Endothelial cell of umbilical vein (primary cell): ENCODE results near the gene CCR2. TPM values are rescaled to one million over a fixed set of nuclear protein-coding genes. Genes with fewer than 3 reads are reported as not detected.
"Not testable (repeated sequence)": the region's sequence is repeated elsewhere in the genome, so short reads cannot be mapped to it uniquely, and the experiment has no call there.

Source experiments
- BruUV-seq: library from RNA; stranded (reverse); fragments of 400-500 nt; replicated peaks from 2 replicates; lab custom pipeline; 2021; lab: Mats Ljungman, UMichigan
- CTCF ChIA-PET: fragments of 300-600, 350-600 bp; sonication (Branson Sonifier 250); formaldehyde crosslinking; loops from one replicate; lab custom pipeline; 2021; ENCODE audit warnings: antibody characterized with exemption, inconsistent platforms; lab: Charles Lee
- POLR2A ChIA-PET: fragments of 300-600, 350-600 bp; sonication (Branson Sonifier 250); formaldehyde crosslinking; loops from one replicate; lab custom pipeline; 2021; ENCODE audit warnings: antibody characterized with exemption, inconsistent platforms; lab: Charles Lee
- DNase-seq: peaks from one replicate; pipeline ENCODE4 v3.0.0-alpha.2; 2011; ENCODE audit warnings: low read depth, low spot score
- FAIRE-seq: peaks from 2 replicates; lab custom pipeline; 2011; peaks lifted over from hg19 to GRCh38; lab: Jason Lieb, UNC
- H2AFZ ChIP-seq: 2 replicates; pipeline ENCODE4 v1.6.0; 2012; ENCODE audit warnings: low read depth, low read length, control low read depth, inconsistent platforms
- H3K27ac ChIP-seq: 2 replicates; pipeline ENCODE4 v1.5.1; 2011; ENCODE audit warnings: low read depth, mild to moderate bottlenecking, control low read depth, low read length, moderate library complexity; ENCODE audit not compliant: insufficient read depth
- H3K27me3 ChIP-seq, 2 experiments: 2 replicates each; pipeline versions ENCODE4 v1.6.0 to v1.6.1; 2011; ENCODE audit warnings: low read length in 2 of 2, mixed read lengths in 1 of 2; ENCODE audit not compliant: control insufficient read depth in 2 of 2, insufficient read depth in 2 of 2
- H3K36me3 ChIP-seq, 2 experiments: 2 replicates in 1 of 2; 3 replicates in 1 of 2; pipeline ENCODE4 v1.5.1; 2011; ENCODE audit warnings: low read length in 2 of 2, mild to moderate bottlenecking in 1 of 2, moderate library complexity in 1 of 2; ENCODE audit not compliant: control insufficient read depth in 2 of 2, insufficient read depth in 2 of 2; ENCODE audit errors: extremely low read depth in 1 of 2
- H3K4me1 ChIP-seq: 3 replicates; pipeline ENCODE4 v1.5.1; 2011; ENCODE audit warnings: mild to moderate bottlenecking, low read length; ENCODE audit not compliant: control insufficient read depth, insufficient read depth; ENCODE audit errors: extremely low read depth
- H3K4me2 ChIP-seq: 2 replicates; pipeline ENCODE4 v1.6.1; 2011; ENCODE audit warnings: low read length, control low read depth, mixed read lengths; ENCODE audit not compliant: insufficient read depth
- H3K4me3 ChIP-seq, 3 experiments: fragments of 200-600 bp in 1 of 3; sonication (generic), shearing (Covaris generic) in 1 of 3; replicated peaks in 1 of 3; 2 replicates each; pipeline ENCODE4 v1.5.1; 2011 to 2016; ENCODE audit warnings: control low read depth in 3 of 3, low read length in 3 of 3, mild to moderate bottlenecking in 2 of 3, inconsistent platforms in 1 of 3, low read depth in 1 of 3, moderate library complexity in 1 of 3; ENCODE audit not compliant: insufficient read depth in 1 of 3
- H3K79me2 ChIP-seq: 2 replicates; pipeline ENCODE4 v1.6.0; 2012; ENCODE audit warnings: low read length, inconsistent platforms; ENCODE audit not compliant: control insufficient read depth, insufficient read depth
- H3K9ac ChIP-seq: replicated peaks from 2 replicates; pipeline ENCODE3; 2011; ENCODE audit warnings: low read length, control low read depth; ENCODE audit not compliant: insufficient read depth; ENCODE audit errors: extremely low read depth
- H3K9me1 ChIP-seq: replicated peaks from 3 replicates; pipeline ENCODE4 v1.6.0; 2011; ENCODE audit warnings: mild to moderate bottlenecking, low read length; ENCODE audit not compliant: control insufficient read depth, insufficient read depth; ENCODE audit errors: extremely low read depth
- H3K9me3 ChIP-seq: replicated peaks from 2 replicates; pipeline ENCODE4 v1.5.1; 2012; ENCODE audit warnings: low read length, inconsistent platforms; ENCODE audit not compliant: control insufficient read depth, insufficient read depth
- H4K20me1 ChIP-seq: replicated peaks from 2 replicates; pipeline ENCODE3; 2011; ENCODE audit warnings: mild to moderate bottlenecking, low read length; ENCODE audit not compliant: control insufficient read depth, insufficient read depth; ENCODE audit errors: extremely low read depth
- CTCF ChIP-seq, 2 donors: IDR thresholded peaks; 1 replicate in 1 of 2; 2 replicates in 1 of 2; pipeline ENCODE4 v1.5.1; 2011; ENCODE audit warnings: low read length in 2 of 2, mild to moderate bottlenecking in 2 of 2, moderate library complexity in 2 of 2, control low read depth in 1 of 2, inconsistent platforms in 1 of 2, low read depth in 1 of 2; ENCODE audit not compliant: insufficient read depth in 1 of 2; ENCODE audit errors: extremely low read depth in 1 of 2
- EZH2 ChIP-seq: IDR thresholded peaks from 2 replicates; pipeline ENCODE4 v1.6.1; 2012; ENCODE audit warnings: borderline replicate concordance, low read depth, mild to moderate bottlenecking, moderate library complexity, low read length, inconsistent platforms; ENCODE audit not compliant: severe bottlenecking
- GATA2 ChIP-seq: IDR thresholded peaks from 2 replicates; pipeline ENCODE4 v1.7.0; 2011; ENCODE audit warnings: low read depth, mild to moderate bottlenecking, moderate library complexity, mixed read lengths, low read length; ENCODE audit not compliant: insufficient read length, insufficient read depth
- JUN ChIP-seq: IDR thresholded peaks from 2 replicates; pipeline ENCODE4 v1.6.1; 2011; ENCODE audit warnings: borderline replicate concordance, low read depth; ENCODE audit not compliant: insufficient read length, insufficient read depth
- MAX ChIP-seq: IDR thresholded peaks from 2 replicates; pipeline ENCODE4 v1.6.1; 2011; ENCODE audit not compliant: insufficient read depth, insufficient read length
- POLR2A ChIP-seq: IDR thresholded peaks from 2 replicates; pipeline ENCODE4 v1.6.1; 2012; ENCODE audit warnings: low read depth, mild to moderate bottlenecking, control low read depth, low read length
- POLR2AphosphoS5 ChIP-seq: IDR thresholded peaks from 2 replicates; pipeline ENCODE4 v1.6.1; 2012; ENCODE audit warnings: low read depth, mild to moderate bottlenecking, control low read depth, low read length, moderate library complexity; ENCODE audit not compliant: insufficient read depth
- dilution Hi-C: fragments of 300-500 bp; cut with MboI; formaldehyde crosslinking; loops from one replicate; pipeline ENCODE4 v1.15.0; 2019; ENCODE audit warnings: low sequenced_read_pairs; ENCODE audit not compliant: extremely low pct_ligation_motif_present
- intact Hi-C: fragments of 100-400 bp; cut with micrococcal nuclease; formaldehyde crosslinking; loops from one replicate; pipeline ENCODE4 v1.10.0; 2022
- polyA plus RNA-seq, 4 experiments: library from polyadenylated mRNA; depleted of rRNA in 3 of 4; stranded (reverse) in 3 of 4; unstranded in 1 of 4; fragments of >200 nt; gene quantifications; 2 replicates each; pipeline versions ENCODE4 v1.2.1 to v1.2.3, GENCODE V29; 2011 to 2012; ENCODE audit warnings: missing spikeins in 1 of 4
- total RNA-seq: library from RNA; stranded (reverse); gene quantifications from 2 replicates; pipeline ENCODE4 v1.2.3, GENCODE V29; 2021

CCR2 gene
- total and polyA plus RNA-seq, 2 donors (not counting 3 experiments of a cell fraction or from before 2014, with no cell fraction given) = not detected

GRCh38 chr3:46401579-46401978 lies 47.7 kb downstream of the CCR2 start:
- POLR2A ChIA-PET = no interaction called here
- dilution Hi-C loops = no loop called here
- no peaks in the 10 kb centered on the region for H3K27me3 ChIP-seq
- no peaks in the 10 kb centered on the region for H3K9me1 ChIP-seq
- no peaks in the 10 kb centered on the region for H3K9me3 ChIP-seq
- peaks cover 29% of the 10 kb centered on the region for H3K4me1 ChIP-seq
- CTCF ChIA-PET = no interaction called here
- H3K79me2 ChIP-seq = no peaks in the 10 kb centered on the region
- intact Hi-C loops = no loop called here
- DNase-seq (no peak), FAIRE-seq (no peak)
- no peak overlapping the region for H3K27ac ChIP-seq
- no peak overlapping the region for H2AFZ ChIP-seq
- H3K4me3 ChIP-seq = no peak overlapping the region
- no peaks in the 10 kb centered on the region for H3K36me3 ChIP-seq
- no TSS peak for BruUV-seq
- H3K4me2 ChIP-seq = no peak overlapping the region
- H3K9ac ChIP-seq = no peak overlapping the region
- TF ChIP-seq GATA2 (no peak), EZH2 (no peak), CTCF (IDR thresholded peaks at IDR 0.05; ENCODE audit: extremely low read depth in 1 of 2, insufficient read depth in 1 of 2, low read depth in 1 of 2, low read length in 2 of 2) (no peak), POLR2A (no peak), JUN (no peak), MAX (no peak), POLR2AphosphoS5 (no peak)
- no peaks in the 10 kb centered on the region for H4K20me1 ChIP-seq

GRCh38 chr3:46402902-46403301 lies 49.0 kb downstream of the CCR2 start:
- H3K36me3 ChIP-seq, DNase-seq, BruUV-seq, H3K4me2 ChIP-seq, H3K9ac ChIP-seq, H3K9me1 ChIP-seq, H3K27ac ChIP-seq, H3K27me3 ChIP-seq, POLR2A ChIA-PET, H2AFZ ChIP-seq, dilution Hi-C loops, intact Hi-C loops, H4K20me1 ChIP-seq, H3K79me2 ChIP-seq, H3K9me3 ChIP-seq, FAIRE-seq, H3K4me3 ChIP-seq: not testable (repeated sequence)
- H3K4me1 ChIP-seq = peaks cover 42% of the 10 kb centered on the region
- CTCF ChIA-PET = interaction anchor here (1.1 to 6.8 kb wide), 2 partner anchors 9 to 25 kb away, joined by 3 to 50 read pairs; no protein-coding TSS in a partner anchor
